Frontal cortex (tissue), 4 donors: ENCODE measurements around the gene PKP4. TPM values are rescaled to one million over a fixed set of nuclear protein-coding genes. Genes with fewer than 3 reads are reported as not detected.

Source experiments
- DNase-seq, 2 donors: peaks; one replicate each; pipeline ENCODE4 v3.0.0; 2012; ENCODE audit warnings: low spot score in 2 of 2
- FAIRE-seq: peaks from 2 replicates; lab custom pipeline; 2012; peaks lifted over from hg19 to GRCh38; lab: Jason Lieb, UNC
- total RNA-seq: library from RNA; depleted of rRNA; stranded (reverse); fragments of >200 nt; gene quantifications from one replicate; pipeline ENCODE4 v1.2.3, GENCODE V29; 2014
- donor health status: control.
- donor health status: control.
- donor health status: control.

Gene PKP4
- total RNA-seq, 1 donor from 2014 or later, result 103 TPM

DNA sequence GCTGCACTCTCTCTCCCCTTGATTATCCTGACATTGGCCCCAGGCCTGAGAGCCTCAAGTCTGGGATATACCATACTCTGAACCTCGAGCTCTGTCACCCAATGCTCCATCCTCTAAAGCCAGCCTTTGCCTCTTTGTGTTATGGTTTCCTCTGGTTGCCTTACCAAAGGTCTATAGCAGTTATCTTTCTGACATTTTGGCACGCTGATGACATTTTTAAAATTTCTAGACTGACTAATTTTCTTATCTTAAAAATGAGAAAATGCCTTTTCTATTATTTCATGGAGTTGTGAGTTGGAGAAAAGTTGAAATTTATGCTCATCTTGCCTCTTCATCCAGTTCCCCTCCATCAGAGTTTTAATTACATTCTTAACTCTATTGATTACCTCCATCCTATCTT, 62.7 kb downstream of the PKP4 start:
- no peak for FAIRE-seq
- no peak for DNase-seq

DNA sequence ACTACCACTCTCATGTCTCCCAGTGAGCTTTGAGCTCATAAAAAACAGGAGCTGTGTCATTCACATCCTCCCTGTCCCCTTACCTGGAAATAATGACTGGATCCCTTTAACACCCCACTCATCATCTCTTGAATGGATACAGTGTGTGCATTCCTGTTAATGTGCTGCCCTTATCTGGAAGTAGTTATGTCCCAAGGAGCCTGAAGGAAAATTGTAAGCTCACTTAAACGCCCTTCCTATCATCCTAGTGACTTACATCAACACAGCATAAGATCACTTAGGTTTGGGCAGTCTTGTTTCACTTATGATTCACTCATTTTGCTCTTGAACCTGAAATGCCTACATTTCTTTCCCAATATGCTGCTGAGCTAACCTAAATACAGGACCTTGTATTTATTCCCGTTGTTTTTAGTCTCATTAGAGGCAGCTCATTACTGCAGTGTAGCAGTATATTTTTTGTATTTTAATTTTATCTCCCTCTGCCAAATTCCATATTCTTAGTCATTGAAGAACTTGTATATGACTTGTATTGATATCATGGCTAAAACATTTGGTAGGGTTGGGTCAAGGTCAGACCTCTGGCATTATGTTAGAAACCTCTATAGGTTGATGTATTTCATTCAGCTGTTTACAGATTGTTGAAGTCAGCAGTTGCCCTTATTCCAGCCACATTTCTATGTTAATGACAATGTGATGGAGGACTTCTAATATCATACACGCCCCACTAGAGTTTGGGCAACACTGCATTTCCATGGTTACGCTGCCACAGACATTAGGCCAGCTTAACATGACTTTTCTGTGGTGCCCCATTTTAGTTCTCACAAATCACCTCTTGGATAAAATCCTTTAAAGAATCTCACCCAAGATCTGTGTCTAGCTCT, 72.9 kb downstream of the PKP4 start:
- DNase-seq (no peak), FAIRE-seq (no peak)

DNA sequence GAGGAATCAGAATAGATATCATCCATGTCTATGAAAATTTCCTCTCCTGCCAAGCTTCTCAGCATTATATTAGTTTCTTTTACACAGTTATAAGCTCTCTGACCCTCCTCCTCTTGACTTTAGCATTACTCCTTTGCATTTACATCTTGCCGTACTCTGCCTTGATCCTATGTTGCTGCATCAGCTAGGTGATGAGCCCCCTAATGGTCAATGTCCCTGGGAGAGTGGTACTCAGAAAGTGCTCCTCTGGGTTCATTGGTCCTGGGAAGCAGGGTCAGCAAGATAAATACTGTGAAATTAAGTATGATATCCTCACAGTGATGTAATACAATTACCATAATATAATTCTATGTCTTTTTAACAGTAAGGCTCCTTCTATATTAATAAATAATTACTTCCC, 74.1 kb downstream of the PKP4 start:
- FAIRE-seq (no peak), DNase-seq (no peak)

DNA sequence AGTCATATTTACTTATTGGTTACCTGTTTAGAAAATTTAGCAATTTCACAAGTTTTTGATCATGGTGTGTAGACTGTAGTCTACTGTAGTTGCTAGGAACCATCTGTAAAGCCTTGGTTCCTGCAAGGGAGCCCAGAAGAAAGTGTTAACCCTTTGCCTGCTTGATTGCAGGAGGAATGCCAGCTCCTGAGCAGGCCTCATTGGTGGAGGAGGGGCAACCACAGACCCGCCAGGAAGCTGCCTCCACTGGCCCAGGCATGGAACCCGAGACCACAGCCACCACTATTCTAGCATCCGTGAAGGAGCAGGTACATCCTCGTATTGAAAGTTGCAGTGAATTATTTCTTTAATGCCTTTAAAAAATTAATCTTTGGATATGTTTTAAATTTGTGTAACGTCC, 76.3 kb downstream of the PKP4 start:
- DNase-seq, result no peak

DNA sequence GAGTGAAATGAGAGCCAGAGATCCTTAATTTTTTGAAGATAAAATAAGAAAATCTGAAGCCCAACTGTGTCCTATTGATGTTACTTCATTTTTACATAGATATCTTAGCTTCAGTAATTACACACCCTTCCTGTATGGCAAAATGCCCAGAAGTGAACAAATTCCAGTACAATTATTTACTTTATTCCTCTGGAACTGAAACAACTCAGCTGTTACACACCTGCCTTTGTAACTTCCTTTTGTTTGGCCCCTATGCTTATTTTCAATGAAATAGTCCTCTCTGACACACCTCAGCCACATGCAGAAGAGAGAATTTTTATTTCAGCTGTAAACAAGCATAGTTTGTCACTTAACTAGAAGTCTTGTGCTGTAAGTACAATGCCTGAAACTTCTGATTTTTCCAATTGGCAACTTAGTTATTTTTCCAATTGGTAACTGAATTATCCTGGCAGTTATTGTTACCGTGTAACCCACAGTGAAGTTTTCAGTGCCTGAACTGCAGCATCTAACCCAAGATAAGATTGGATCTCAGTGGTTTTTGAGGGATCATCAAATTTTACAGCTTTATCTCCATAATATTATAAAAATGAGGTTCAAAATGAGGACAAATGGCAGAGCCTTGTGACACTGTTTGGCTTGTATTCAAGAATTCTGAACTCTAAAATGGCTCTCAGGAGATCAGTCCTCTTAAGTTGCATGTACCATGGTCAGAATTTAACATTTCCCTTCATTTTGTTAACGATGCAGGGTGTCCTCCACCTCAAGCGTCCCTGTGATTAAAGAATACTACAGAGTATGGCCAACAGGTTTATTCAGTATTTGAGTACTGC, 82.6 kb downstream of the PKP4 start:
- no peak for DNase-seq
- no peak for FAIRE-seq

More for the DNA sequence above, 76.3 kb downstream of the PKP4 start:
- FAIRE-seq, result no peak

DNA sequence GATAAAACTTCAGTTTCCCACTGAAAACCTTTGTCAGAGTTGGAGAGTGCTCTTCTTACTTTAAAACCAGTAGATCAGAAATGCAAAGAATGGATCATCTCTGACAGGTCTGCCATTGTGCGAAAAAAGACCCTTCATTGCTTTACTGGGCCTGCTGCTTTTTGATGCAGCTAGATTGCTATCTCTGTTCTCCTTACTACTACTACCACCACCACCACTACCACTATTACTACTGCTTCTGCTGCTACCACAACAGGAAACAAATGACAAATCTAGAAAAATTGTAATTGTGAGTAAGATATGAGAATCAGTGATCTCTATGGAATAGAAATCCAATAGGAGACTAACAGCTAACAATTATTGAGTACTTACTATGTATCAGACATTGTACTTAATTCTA, 85.8 kb downstream of the PKP4 start:
- FAIRE-seq (no peak), DNase-seq (no peak)

DNA sequence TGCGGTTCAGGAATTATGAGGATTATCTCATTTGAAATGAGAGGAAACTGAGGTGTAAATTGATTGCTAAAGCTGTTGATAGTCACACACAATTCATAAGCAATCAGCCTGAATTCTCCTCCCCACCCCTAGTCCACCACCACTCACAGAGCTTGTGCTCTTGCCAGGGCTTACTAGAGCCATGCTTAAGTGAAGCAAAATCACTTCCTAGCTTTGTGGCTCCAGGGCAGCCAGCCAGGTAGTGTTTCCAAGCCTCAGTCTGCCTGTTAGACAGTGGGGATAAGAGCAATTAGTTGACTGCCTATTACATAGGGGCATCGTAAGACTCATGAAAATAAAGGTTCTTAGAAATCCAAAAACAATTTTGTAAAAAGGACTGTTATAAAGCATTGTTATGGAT, 87.2 kb downstream of the PKP4 start:
- FAIRE-seq, result no peak
- DNase-seq, result no peak

DNA sequence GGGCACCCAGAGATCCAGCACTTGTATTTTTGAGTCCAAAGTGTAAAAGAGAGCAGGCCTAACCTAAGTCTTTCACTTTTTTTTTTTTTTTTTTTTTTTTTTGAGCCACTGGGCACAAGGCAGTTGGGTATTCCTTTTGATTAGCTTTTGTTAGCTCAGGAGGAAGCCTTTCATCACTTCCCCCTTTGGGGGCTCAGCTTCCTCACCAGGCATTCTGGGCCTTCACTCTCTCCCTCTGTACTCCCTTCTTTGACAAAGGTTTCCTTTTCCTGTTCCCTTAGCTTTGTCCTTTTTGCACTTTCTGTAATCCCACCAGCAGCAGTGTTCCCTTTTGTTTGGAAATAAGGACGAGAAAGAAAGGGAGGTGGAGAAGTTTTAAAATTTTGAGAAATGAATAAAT, 88.2 kb downstream of the PKP4 start:
- no peak for DNase-seq
- FAIRE-seq, result no peak

DNA sequence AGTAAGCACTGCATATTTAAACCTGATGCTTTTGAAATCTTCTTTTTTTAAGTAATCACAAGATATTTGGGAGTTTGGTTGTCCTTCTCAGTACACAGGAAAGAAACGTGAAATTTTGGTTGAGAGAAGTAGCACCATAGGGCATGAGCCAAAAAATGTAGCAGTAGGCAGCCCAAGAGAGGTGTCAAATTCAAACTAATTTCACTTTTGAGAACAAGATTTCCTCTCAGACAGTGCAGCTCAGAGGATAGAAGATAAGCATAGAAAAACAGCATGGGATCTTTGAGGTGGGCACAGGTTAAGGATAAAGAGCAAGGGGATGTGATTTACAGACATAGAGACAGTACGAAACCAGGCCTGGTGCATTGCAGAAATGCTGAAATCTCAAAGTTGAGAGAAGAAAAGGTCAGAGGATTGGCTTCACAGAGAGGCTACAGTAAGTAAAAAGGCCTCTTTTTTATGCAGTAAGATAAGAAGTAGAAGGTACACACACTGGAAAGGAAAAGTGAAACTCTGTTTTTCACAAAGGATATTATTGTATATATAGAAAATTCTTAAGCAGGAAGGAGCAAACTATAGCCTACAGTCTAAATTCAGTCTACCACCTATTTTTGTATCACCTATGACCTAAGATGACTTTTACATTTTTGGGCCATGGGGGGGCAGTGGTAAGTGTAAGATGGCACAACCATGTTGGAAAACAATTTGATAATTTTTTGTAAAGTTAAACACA, 89.8 kb downstream of the PKP4 start:
- no peak for FAIRE-seq
- no peak for DNase-seq

DNA sequence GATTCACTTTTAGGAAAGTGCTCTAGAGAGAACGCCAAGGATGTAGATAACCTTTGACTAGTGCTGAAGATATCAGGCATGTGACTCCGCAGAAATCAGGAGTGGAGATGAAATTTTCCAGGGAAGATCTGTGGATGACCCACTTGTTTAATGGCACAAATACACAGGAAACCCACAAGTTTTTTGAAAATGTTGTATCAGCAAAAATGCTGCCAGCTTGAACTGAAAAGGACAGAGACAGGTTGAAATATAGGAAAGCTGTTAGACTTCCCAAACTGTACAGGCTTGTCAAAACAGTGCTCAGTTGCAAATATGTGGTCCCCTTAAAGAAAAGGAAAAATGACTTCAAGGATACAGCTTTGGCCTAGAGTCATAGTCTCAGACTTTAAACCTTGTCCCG, 96.5 kb downstream of the PKP4 start:
- FAIRE-seq (no peak), DNase-seq (no peak)

DNA sequence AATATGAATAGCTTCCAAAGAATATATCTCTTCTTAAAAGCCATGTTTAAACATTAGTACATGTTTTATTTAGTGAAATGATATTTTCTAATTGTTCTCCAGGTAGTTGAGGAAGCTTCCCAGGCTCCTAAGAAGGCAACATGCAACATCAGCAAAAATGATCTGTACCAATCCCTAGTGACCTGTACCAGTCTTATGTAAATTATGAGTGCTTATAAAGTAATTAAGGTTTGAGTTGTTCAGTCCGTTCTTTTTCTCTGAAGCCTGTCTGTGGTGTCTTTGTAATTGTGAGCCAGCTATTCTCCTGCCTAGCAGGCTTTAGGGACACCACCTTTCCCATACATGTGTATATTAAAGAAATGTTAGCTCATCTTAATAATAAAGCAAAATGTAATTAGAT, 98.2 kb downstream of the PKP4 start:
- DNase-seq (no peak), FAIRE-seq (no peak)

DNA sequence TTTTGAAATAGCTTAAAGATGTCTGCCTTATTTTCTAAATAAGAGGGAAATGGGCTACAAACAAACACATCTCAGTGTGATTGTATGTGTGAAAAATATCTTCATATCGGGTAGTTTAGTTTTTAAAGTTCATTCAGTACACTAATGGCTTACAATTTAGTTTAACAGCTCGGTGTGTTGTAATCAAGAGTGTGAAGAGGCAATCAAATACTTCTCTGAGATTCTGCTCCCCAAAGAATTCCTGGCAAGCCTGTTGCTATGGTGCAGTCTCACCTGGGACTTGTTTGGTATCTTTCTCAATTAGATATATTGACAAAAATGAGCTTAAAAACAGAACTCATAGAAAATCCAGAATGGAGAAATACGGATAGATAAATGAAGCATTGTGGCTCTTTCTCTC, 99.4 kb downstream of the PKP4 start:
- no peak for DNase-seq
- no peak for FAIRE-seq

DNA sequence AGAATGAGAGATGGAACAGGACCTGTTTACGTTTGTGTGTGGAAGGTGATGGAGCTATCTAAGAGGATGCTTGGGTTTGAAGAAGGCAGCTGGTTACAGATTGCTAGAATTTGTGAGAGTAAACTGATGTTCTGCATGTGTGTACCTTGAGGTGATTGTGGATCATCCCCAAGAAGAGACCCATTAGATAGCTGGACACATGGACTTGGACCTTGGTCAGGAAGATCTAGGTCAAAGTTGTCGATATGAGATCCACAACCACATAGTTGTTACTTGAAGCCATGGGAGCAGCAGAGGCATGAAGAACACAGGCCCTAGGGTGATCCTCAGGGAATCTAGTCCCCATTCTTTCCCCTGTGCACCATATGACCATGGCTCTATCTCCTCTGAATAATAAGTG, 101.0 kb downstream of the PKP4 start:
- FAIRE-seq, result no peak
- no peak for DNase-seq

DNA sequence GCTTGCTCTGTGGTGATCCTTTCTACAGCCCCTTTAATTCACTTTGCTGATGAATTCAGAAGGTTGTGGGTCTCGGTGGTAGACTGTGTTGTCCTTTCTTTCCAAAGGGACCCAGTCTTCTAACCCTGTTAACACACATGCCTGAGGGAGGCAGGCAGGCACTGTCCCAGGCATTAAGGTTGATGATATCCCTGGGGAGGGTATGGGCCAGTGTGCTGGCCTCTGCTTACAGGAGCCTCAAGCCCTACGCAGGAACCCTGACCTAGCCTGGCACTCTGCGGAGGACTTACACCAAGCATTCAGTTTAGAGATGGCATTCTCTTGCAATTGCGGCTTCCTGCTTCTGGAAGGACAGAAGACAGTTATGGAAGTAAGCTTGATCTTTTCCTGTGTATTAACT, 102.5 kb downstream of the PKP4 start:
- DNase-seq, result no peak
- FAIRE-seq, result no peak

DNA sequence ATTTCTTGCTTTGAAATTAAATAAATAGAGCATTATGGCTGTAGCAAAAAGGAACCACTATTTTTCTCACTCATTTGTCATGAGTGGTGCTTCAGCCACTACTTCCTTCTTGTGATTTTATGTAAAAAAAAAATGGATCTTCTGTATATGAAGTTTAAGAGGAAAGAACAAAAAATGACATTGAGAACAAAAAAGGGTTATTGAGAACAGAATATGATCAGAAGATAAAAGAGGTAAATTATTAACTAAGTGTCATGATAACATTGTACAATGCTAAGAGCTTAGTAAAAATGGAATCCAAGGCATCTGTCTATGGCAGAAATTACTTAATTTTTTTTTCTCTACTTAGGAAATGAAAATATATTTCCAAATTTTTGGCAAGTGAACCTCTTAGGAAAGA, 103.5 kb downstream of the PKP4 start:
- DNase-seq, result no peak
- FAIRE-seq, result no peak

DNA sequence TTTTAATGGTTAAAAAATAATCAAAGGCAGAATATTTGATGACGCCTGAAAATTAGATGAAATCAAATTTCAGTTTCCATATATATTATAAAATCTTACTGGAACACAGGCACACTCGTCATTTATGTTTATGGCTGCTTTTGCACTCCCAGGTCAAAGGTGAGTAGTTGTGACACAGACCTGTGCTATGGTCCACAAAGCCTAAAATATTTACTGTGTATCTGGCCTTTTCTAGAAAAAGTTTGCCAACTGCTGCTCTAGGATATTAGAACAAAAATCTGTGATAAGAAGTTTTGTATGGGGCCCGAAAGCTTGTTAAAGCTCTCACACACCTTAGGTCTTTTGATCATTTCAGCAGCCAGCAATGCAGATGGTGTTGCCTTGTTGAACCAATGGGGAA, 104.3 kb downstream of the PKP4 start:
- DNase-seq, result no peak
- no peak for FAIRE-seq

DNA sequence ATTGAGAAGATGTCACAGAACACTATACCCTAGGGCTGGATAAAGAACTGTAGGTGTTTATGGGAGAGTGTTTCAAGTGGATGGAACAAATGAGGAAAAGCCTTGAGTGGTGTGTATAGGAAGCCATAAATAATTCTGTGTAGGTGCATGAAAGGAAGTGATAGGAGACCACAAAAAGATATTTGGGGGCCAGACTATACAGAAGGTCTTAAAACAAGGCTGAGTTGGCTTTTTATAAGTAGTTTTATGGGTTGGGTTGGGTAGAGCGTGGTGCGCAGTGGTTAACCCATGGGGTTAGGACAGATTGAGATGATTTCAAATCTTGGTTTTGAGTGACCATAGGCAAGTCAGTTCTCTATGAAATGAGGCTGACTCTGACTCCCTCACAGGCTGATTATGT, 110.5 kb downstream of the PKP4 start:
- DNase-seq, result no peak
- FAIRE-seq, result no peak

DNA sequence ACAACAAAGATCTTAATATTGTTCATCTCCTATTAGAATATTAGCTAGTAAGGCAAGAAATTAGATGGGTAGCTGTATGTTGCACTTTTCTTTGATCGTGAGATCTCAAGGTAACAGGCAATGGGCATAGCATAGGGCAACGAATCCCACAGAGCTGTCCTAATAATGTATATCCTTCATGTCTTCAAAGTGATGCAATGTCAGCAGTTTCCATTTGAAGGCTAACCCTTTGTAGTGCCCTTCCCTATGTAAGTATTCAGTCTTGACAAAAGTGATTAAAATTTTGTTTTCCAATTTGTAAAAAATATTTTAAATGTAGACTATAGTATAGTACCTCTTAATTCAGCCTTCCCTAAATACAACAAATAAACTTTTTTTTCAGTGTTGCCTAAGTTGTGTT, 112.5 kb downstream of the PKP4 start:
- no peak for FAIRE-seq

DNA sequence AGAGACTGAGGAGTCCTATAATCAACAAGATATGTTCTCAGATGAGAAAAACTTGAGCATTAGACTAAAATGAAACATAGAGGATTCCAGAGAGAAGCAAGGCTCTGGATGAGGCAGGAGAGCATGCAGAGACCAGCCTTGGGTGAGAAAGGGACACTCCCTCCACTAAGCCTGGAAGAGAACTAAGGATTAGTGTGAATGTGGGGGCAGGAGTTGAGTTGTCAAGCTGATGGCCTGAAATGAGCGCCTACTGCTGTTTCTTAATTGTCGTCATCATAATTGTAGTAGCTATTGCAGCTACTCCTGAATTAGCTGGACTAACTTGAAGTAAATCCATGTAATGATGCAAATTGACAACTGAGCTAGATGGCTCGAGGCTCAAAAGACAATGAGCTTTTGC, 114.1 kb downstream of the PKP4 start:
- DNase-seq (no peak), FAIRE-seq (no peak)

More for the DNA sequence above, 112.5 kb downstream of the PKP4 start:
- no peak for DNase-seq

DNA sequence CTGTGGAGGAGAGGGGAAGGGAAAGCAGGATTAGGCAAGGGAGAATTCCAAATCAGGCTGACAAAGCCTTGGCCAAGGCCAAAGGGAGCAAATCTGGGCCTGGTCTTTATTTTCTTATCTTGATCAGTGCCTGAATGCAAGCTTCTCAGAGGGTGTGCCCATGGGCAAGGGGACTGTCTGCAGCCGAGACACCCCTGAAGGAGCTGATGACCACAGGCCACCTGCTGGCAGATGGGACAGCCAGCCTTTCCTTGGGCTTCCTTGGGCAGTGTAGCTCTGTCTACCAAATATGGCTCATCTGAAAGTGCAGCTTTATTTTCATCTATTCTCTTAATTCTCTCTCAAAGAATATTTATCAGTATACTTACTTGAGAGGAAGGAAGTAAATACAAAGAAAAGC, 117.0 kb downstream of the PKP4 start:
- no peak for FAIRE-seq
- no peak for DNase-seq
